Bronchial epithelial cell (primary cell): ENCODE measurements around the gene CCDC28B. TPM values are rescaled to one million over a fixed set of nuclear protein-coding genes. Genes with fewer than 3 reads are reported as not detected.
A peak's percentile ranks its signal among the peaks of the same experiment; 100 is the strongest.

Experiments
- DNase-seq: peaks from one replicate; pipeline ENCODE4 v3.0.0-alpha.2; 2010; ENCODE audit warnings: low read depth
- FAIRE-seq: peaks from 2 replicates; lab custom pipeline; 2011; peaks lifted over from hg19 to GRCh38; lab: Jason Lieb, UNC
- H3K27me3 ChIP-seq: 2 replicates; pipeline ENCODE4 v1.5.1; 2011; ENCODE audit warnings: low read length; ENCODE audit not compliant: control insufficient read depth, insufficient read depth
- H3K36me3 ChIP-seq: 2 replicates; pipeline ENCODE4 v1.5.1; 2011; ENCODE audit warnings: low read length; ENCODE audit not compliant: control insufficient read depth, insufficient read depth
- H3K4me3 ChIP-seq: 2 replicates; pipeline ENCODE4 v1.5.1; 2011; ENCODE audit warnings: mild to moderate bottlenecking, low read depth, low read length, control low read depth
- total RNA-seq: library from RNA; depleted of rRNA; stranded (reverse); fragments of >200 nt; gene quantifications from 2 replicates; pipeline ENCODE4 v1.2.1, GENCODE V29; 2014
- TF ChIP-seq, protein P1 (sequence below): IDR thresholded peaks from 2 replicates; pipeline ENCODE4 v1.5.1; 2011; ENCODE audit warnings: mild to moderate bottlenecking, moderate library complexity, low read length, control low read depth, inconsistent platforms; ENCODE audit not compliant: insufficient read depth, severe bottlenecking

Gene CCDC28B
- total RNA-seq, 1 donor from 2014 or later, result 2.9 TPM

DNA sequence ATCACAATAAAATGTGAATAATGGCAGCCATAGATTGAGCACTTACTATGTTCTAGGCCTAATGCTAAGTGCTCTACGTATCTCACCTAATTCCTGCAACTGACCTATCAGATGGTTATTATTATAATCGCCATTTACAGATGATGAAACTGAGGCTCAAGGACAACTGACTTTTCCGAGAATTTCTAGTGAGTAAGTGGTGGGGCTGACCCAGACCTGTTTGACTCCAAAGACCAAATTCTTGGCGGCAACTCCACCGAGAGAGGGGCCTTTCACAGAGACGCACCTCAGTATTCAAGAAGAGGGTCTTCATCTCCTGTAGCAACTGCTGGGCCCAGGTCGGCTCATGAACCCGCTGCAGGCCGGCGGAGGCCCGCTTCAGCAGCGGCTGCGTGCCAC lies 21.2 kb downstream of the CCDC28B start:
- FAIRE-seq, result no peak
- peak overlapping the region; percentile 94 for H3K4me3 ChIP-seq
- peaks cover 17% of the 10 kb centered on the region for H3K36me3 ChIP-seq

DNA sequence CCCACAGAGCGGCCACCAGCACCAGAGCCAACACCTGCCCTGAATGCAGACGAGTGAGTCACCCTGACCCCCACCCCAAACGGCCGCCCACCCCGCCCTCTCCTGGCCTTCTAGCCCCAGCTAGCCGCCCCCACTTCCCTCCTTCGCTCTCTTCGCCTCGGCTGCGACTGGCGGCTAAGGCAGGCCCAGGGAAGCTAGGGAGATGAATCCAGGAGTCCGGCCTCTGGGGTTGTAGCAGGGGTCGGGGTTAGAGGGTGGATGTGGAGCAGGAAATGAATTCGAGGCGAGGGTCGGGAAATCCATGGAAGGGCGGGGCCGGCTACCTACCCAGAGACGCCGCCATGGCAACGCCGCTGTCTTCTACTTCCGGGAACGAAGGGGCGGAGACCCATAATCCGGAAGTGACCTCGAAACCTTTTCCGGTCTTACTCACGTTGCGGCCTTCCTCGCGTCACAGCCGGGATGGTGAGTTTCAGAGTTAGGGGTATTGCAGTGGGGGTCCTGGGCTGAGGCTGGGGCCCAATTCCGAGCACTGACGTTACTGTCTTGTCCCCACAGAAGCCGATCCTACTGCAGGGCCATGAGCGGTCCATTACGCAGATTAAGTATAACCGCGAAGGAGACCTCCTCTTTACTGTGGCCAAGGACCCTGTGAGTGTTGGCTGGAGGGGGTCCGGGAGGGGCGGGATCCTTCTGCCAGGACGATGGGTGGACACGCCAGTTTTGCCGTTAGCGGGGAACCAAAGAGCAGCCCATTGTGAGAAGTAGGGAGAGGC lies 21.8 kb downstream of the CCDC28B start, which contains the start of the genes EIF3I and TMEM234:
Gene EIF3I, plus strand, starts transcription at position 428 of the 776 bp plus-strand sequence. Its CDS starts 35 bp downstream, at position 463.
Gene TMEM234, minus strand, starts transcription at position 374 of the 776 bp plus-strand sequence. Its CDS starts 31 bp downstream, at position 343.
- TF ChIP-seq, protein P1, sequence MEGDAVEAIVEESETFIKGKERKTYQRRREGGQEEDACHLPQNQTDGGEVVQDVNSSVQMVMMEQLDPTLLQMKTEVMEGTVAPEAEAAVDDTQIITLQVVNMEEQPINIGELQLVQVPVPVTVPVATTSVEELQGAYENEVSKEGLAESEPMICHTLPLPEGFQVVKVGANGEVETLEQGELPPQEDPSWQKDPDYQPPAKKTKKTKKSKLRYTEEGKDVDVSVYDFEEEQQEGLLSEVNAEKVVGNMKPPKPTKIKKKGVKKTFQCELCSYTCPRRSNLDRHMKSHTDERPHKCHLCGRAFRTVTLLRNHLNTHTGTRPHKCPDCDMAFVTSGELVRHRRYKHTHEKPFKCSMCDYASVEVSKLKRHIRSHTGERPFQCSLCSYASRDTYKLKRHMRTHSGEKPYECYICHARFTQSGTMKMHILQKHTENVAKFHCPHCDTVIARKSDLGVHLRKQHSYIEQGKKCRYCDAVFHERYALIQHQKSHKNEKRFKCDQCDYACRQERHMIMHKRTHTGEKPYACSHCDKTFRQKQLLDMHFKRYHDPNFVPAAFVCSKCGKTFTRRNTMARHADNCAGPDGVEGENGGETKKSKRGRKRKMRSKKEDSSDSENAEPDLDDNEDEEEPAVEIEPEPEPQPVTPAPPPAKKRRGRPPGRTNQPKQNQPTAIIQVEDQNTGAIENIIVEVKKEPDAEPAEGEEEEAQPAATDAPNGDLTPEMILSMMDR, result no peak
- Histone ChIP-seq H3K36me3 (peaks cover 17% of the 10 kb centered on the region), H3K4me3 (peak within 1 kb of the TSS; percentile 94), H3K27me3 (no peaks in the 10 kb centered on the region)
- no peak for FAIRE-seq
- peak; percentile 85 for DNase-seq

More for the DNA sequence above, 21.2 kb downstream of the CCDC28B start:
- TF ChIP-seq, protein P1, result no peak
- no peak for DNase-seq
- no peaks in the 10 kb centered on the region for H3K27me3 ChIP-seq

DNA sequence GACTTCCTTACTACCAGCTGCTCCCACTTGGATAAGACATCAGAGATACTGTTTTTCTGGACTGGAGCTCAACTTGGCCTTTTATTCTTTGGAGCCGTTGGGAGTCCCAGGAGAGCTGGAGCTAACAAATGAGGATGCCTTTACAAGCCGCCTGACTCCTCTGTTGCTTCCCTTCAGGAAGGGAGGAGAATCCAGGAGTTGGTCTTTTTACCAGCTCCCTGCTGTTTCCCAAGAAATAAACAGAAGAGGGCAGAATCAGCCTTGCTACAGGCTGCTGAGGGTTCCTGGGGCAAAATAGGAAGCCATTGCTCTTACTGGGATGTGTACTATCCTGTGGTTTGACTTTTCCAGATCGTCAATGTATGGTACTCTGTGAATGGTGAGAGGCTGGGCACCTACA lies 23.3 kb downstream of the CCDC28B start:
- TF ChIP-seq, protein P1, result no peak
- H3K27me3 ChIP-seq, result no peaks in the 10 kb centered on the region
- no peak overlapping the region for H3K4me3 ChIP-seq
- no peak for DNase-seq
- FAIRE-seq, result no peak
- peaks cover 25% of the 10 kb centered on the region for H3K36me3 ChIP-seq

- no peaks in the 10 kb centered on the region for H3K27me3 ChIP-seq
- H3K36me3 ChIP-seq, result peaks cover 28% of the 10 kb centered on the region
- no peak overlapping the region for H3K4me3 ChIP-seq
- TF ChIP-seq, protein P1, result no peak
- FAIRE-seq (no peak), DNase-seq (no peak)
Observed at GRCh38 chr1:32224285-32224684, 23.9 kb downstream of the CCDC28B start.

GRCh38 chr1:32228771-32229170 lies 28.4 kb downstream of the CCDC28B start:
- FAIRE-seq (no peak), DNase-seq (no peak)
- TF ChIP-seq, protein P1, result no peak
- peaks cover 30% of the 10 kb centered on the region for H3K36me3 ChIP-seq
- no peak overlapping the region for H3K4me3 ChIP-seq
- no peaks in the 10 kb centered on the region for H3K27me3 ChIP-seq
